ENCODE data around the gene COL4A2. TPM values are rescaled to one million over a fixed set of nuclear protein-coding genes. Genes with fewer than 3 reads are reported as not detected.

The COL4A2 gene
- total RNA-seq, 1 experiment from 2014 or later = 1.6 TPM

DNA sequence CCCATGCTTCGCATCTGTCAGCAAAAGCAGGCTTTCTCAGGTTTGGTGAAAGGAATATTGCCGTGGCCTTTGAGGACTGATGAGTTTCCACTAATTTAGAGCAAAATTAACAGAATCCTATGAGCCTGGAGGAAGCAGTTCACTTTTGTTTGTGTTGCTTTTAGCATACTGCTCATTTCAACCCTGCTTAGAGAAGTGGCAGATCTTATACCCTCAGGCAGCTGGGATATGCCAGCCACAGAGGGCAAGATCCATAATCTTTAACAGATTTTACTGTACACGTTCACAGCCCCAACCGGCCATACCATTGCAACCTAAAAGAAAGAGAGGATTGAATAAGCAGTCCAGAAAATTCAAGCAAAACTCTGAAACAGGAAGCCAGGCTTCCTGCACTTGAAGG is 60.5 kb downstream of the COL4A2 start:
- no peaks in the 10 kb centered on the region for H4K20me1 ChIP-seq (ENCODE audit: insufficient read depth)
- H3K36me3 ChIP-seq (ENCODE audit: control insufficient read depth in 1 of 2, insufficient read depth in 2 of 2, low read length in 2 of 2) = no peaks in the 10 kb centered on the region
- H3K9ac ChIP-seq (ENCODE audit: low read length) = no peak overlapping the region
- RAD21 ChIA-PET (ENCODE audit: low non-redundant PET in 1 of 2, low total read pairs in 2 of 2, uncharacterized antibody in 2 of 2, unreplicated experiment in 2 of 2) = no interaction called here
- H2AFZ ChIP-seq (ENCODE audit: low read depth, low read length, poor library complexity, severe bottlenecking) = no peak overlapping the region
- DNase-seq (ENCODE audit: low read depth, low spot score) = no peak
- no peaks in the 10 kb centered on the region for H3K9me2 ChIP-seq (ENCODE audit: insufficient read depth)
- no peak overlapping the region for H3K4me2 ChIP-seq (ENCODE audit: low read length)
- H3K4me3 ChIP-seq (replicated peaks in 1 of 2; ENCODE audit: low read depth in 1 of 2, low read length in 2 of 2) = no peak overlapping the region
- TF ChIP-seq CEBPB (IDR thresholded peaks at IDR 0.05; ENCODE audit: low read depth) = no peak
- TF ChIP-seq, protein P1, sequence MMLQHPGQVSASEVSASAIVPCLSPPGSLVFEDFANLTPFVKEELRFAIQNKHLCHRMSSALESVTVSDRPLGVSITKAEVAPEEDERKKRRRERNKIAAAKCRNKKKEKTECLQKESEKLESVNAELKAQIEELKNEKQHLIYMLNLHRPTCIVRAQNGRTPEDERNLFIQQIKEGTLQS (IDR thresholded peaks at IDR 0.05) = no peak
- TF ChIP-seq, protein P2, sequence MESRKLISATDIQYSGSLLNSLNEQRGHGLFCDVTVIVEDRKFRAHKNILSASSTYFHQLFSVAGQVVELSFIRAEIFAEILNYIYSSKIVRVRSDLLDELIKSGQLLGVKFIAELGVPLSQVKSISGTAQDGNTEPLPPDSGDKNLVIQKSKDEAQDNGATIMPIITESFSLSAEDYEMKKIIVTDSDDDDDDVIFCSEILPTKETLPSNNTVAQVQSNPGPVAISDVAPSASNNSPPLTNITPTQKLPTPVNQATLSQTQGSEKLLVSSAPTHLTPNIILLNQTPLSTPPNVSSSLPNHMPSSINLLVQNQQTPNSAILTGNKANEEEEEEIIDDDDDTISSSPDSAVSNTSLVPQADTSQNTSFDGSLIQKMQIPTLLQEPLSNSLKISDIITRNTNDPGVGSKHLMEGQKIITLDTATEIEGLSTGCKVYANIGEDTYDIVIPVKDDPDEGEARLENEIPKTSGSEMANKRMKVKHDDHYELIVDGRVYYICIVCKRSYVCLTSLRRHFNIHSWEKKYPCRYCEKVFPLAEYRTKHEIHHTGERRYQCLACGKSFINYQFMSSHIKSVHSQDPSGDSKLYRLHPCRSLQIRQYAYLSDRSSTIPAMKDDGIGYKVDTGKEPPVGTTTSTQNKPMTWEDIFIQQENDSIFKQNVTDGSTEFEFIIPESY (IDR thresholded peaks at IDR 0.05; ENCODE audit: extremely low read depth, insufficient replicate concordance, low read length) = no peak
- TF ChIP-seq JUND (IDR thresholded peaks at IDR 0.05) = no peak
- TF ChIP-seq, protein P3, sequence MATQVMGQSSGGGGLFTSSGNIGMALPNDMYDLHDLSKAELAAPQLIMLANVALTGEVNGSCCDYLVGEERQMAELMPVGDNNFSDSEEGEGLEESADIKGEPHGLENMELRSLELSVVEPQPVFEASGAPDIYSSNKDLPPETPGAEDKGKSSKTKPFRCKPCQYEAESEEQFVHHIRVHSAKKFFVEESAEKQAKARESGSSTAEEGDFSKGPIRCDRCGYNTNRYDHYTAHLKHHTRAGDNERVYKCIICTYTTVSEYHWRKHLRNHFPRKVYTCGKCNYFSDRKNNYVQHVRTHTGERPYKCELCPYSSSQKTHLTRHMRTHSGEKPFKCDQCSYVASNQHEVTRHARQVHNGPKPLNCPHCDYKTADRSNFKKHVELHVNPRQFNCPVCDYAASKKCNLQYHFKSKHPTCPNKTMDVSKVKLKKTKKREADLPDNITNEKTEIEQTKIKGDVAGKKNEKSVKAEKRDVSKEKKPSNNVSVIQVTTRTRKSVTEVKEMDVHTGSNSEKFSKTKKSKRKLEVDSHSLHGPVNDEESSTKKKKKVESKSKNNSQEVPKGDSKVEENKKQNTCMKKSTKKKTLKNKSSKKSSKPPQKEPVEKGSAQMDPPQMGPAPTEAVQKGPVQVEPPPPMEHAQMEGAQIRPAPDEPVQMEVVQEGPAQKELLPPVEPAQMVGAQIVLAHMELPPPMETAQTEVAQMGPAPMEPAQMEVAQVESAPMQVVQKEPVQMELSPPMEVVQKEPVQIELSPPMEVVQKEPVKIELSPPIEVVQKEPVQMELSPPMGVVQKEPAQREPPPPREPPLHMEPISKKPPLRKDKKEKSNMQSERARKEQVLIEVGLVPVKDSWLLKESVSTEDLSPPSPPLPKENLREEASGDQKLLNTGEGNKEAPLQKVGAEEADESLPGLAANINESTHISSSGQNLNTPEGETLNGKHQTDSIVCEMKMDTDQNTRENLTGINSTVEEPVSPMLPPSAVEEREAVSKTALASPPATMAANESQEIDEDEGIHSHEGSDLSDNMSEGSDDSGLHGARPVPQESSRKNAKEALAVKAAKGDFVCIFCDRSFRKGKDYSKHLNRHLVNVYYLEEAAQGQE (IDR thresholded peaks at IDR 0.05; ENCODE audit: low read depth) = no peak
- no peak for TF ChIP-seq ELF1 (IDR thresholded peaks at IDR 0.05; ENCODE audit: borderline replicate concordance, low read depth)
- TF ChIP-seq CBX3 (IDR thresholded peaks at IDR 0.05; ENCODE audit: low read depth) = no peak
- no peak for TF ChIP-seq SIN3A (IDR thresholded peaks at IDR 0.05; ENCODE audit: low read depth)
- no peak for TF ChIP-seq TCF7L2 (IDR thresholded peaks at IDR 0.05; ENCODE audit: borderline replicate concordance, extremely low read depth, insufficient read depth, insufficient read length)
- TF ChIP-seq SRF (IDR thresholded peaks at IDR 0.05; ENCODE audit: low read depth) = no peak
- TF ChIP-seq ZNF274 (IDR thresholded peaks at IDR 0.05; ENCODE audit: low read depth, low read length) = no peak
- H3K27ac ChIP-seq (ENCODE audit: low read depth, low read length) = no peak overlapping the region
- CTCF ChIA-PET = no interaction called here
- no peaks in the 10 kb centered on the region for H3K4me1 ChIP-seq (ENCODE audit: control insufficient read depth in 1 of 2, insufficient read depth in 2 of 2, low read length in 2 of 2)
- H3K27me3 ChIP-seq (ENCODE audit: insufficient read depth, low read length) = peaks cover under 1% of the 10 kb centered on the region; the same call in 1 of the 2 replicates
- no peaks in the 10 kb centered on the region for H3K9me3 ChIP-seq (ENCODE audit: control insufficient read depth in 1 of 2, insufficient read depth in 1 of 2, low read depth in 1 of 2, low read length in 2 of 2)
- no peaks in the 10 kb centered on the region for H3K79me2 ChIP-seq (ENCODE audit: insufficient read depth, low read length)
- POLR2A ChIA-PET = no interaction called here
- no peak for ATAC-seq
- BruUV-seq (replicated peaks) = no TSS peak
- intact Hi-C loops (cut with micrococcal nuclease) = no loop called here
